ENCODE results near the gene MEX3B.

The MEX3B gene

DNA sequence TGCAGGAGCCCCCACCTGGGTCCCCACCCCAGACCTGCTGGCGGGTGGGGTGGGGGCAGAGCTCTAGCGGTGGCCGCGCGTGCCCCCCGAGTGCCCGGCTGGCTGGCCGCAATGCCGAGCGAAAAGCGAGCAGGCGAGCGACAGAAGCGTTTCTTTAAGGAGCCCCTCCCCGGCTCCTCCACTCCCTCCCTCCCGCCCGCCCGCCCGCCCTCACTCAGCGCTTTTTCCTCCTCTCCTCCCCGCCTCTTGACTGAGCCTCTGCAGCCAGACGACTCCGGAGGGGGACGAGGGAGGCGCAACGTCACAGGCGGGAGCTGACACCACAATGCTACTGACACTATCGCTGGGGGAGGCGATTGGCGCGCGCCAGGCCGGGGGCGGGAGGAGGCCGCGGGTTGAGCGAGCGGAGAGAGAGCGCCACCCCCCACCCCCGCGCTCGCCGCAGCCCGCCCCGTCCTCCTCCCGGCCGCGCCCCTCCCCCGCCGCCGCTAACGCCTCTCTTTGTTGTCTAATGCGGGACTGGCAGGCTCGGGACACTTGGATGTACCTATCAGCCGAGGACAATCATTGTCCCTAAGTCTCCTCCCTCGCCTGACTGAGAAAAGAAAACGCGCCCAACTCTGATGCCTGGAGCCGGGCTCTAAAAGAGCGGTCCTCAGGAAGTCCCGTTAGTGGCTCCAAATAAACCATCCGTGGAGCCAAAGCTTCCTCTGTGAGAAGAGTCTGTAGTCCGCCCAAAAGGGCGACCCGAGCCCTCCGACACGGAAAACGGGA is at the start of gene MEX3B:
MEX3B (minus strand) TSS at position 127 of the 774 bp plus-strand sequence. CDS start 313 bp downstream, outside the sequence.
- TF ChIP-seq, protein P1, sequence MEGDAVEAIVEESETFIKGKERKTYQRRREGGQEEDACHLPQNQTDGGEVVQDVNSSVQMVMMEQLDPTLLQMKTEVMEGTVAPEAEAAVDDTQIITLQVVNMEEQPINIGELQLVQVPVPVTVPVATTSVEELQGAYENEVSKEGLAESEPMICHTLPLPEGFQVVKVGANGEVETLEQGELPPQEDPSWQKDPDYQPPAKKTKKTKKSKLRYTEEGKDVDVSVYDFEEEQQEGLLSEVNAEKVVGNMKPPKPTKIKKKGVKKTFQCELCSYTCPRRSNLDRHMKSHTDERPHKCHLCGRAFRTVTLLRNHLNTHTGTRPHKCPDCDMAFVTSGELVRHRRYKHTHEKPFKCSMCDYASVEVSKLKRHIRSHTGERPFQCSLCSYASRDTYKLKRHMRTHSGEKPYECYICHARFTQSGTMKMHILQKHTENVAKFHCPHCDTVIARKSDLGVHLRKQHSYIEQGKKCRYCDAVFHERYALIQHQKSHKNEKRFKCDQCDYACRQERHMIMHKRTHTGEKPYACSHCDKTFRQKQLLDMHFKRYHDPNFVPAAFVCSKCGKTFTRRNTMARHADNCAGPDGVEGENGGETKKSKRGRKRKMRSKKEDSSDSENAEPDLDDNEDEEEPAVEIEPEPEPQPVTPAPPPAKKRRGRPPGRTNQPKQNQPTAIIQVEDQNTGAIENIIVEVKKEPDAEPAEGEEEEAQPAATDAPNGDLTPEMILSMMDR (IDR thresholded peaks at IDR 0.05; ENCODE audit: low read depth, low read length) = no peak
- peak; percentile 98 to 99 for DNase-seq (ENCODE audit: low read depth in 2 of 2)
- peak within 1 kb of the TSS; percentile 78 to 79 for H3K4me3 ChIP-seq (replicated peaks in 1 of 2; ENCODE audit: low read depth in 2 of 2, low read length in 2 of 2)

DNA sequence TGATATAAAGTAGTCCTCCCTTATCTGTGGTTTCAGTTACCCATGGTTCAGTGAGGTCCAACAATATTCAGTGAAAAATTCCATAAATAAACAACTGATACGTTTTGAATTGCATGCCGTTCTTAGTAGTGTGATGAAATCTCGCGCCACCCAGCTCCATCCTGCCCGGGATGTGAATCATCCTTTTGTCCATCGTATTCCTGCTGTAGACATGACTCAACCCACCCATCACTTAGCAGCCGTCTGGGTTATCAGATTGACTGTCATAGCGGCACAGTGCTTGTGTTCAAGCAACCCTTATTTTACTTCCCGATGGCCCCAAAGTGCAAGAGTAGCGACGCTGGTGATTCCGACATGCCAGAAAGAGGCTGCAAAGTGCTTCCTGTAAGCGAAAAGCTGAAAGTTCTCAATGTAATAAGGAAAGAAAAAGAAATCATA is 48.0 kb upstream of the MEX3B start:
- TF ChIP-seq, protein P1 (IDR thresholded peaks at IDR 0.05; ENCODE audit: low read depth, low read length) = no peak
- peak overlapping the region; percentile 12 to 38 for H3K4me3 ChIP-seq (replicated peaks in 1 of 2; ENCODE audit: low read depth in 2 of 2, low read length in 2 of 2)
- peak; percentile 88 to 97 for DNase-seq (ENCODE audit: low read depth in 2 of 2)

DNA sequence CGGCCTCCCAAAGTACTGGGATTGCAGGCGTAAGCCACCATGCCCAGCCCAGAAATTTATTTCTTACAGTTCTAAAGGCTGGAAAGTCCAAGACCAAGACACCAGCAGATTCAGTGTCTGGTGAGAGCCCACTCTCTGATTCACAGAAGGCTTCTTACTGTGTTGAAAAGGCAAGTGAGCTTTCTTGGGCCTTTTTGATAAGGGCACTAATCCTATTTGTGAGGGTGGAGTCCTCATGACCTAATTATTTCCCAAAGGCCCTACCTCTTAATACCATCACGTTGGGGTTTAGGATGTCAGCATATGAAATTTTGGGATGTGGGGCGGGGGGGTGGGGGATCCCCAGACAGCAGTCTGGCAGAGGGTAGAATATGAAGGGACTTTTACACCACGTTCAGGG is 47.5 kb upstream of the MEX3B start:
- H3K4me3 ChIP-seq (replicated peaks in 1 of 2; ENCODE audit: low read depth in 2 of 2, low read length in 2 of 2) = no peak overlapping the region
- TF ChIP-seq, protein P1 (IDR thresholded peaks at IDR 0.05; ENCODE audit: low read depth, low read length) = no peak

DNA sequence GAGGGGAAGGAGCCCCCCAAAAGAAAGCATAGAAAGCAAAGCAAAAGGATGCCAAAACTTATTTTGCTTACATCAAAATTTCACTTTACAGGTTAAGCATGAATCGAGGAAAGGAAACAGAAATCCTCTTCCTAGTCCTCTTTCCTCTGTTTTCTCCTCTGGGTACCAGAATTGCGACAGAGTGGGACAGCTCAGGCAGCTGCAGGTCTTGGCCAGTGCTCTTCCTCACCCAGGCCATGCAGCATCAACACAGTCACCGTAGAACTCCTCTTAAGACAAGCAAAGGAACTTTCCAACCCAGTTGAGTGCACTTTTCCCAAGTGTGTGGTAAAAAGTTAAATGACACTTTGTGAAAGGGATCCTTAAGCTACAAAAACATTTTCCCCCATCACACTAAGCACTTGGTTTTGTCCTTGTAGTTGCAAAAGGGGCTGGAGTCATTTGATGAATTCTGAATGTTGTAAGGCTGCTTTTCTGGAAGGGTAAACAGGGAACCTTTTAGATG is 45.9 kb upstream of the MEX3B start:
- peak in 1 of 2 donors; percentile 14 for DNase-seq (ENCODE audit: low read depth in 2 of 2)
- TF ChIP-seq, protein P1 (IDR thresholded peaks at IDR 0.05; ENCODE audit: low read depth, low read length) = no peak
- H3K4me3 ChIP-seq (replicated peaks in 1 of 2; ENCODE audit: low read depth in 2 of 2, low read length in 2 of 2) = no peak overlapping the region

More for the DNA sequence above, 47.5 kb upstream of the MEX3B start:
- DNase-seq (ENCODE audit: low read depth in 2 of 2) = no peak

DNA sequence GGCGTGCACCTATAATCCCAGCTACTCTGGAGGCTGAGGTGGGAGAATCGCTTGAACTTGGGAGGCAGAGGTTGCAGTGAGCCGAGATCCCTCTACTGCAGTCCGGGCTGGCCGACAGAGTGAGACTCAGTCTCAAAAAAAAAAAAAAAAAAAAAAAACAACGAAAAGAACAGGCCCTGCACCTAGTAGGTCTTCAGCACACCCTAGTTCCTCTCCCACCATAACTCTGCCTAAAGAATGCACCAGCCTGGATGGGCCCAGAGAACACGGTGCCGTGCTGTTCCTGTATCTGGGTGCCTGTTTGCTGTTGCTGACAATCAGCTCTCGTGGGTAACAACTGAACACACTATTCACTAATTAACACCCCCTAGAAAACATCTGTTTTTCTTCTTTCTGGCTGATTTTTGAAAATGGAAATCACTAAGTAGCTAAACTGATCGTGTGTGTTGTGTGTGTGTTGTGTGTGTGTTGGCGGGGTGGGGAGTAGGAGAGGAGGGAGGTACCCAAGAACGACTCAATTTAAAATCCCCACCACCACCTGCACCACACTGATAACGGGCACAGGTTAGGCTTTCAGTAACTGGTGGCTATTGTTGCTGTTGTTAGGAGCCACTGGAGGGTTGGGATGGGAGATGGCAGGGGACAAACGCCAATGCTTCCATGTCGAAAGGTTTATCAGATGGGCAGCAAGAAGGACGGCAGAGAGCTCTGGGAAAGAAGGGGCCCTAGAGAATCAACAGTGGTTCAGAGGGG is 40.6 kb upstream of the MEX3B start:
- H3K4me3 ChIP-seq (replicated peaks in 1 of 2; ENCODE audit: low read depth in 2 of 2, low read length in 2 of 2) = no peak overlapping the region
- TF ChIP-seq, protein P1 (IDR thresholded peaks at IDR 0.05; ENCODE audit: low read depth, low read length) = no peak
- DNase-seq (ENCODE audit: low read depth in 2 of 2) = no peak

DNA sequence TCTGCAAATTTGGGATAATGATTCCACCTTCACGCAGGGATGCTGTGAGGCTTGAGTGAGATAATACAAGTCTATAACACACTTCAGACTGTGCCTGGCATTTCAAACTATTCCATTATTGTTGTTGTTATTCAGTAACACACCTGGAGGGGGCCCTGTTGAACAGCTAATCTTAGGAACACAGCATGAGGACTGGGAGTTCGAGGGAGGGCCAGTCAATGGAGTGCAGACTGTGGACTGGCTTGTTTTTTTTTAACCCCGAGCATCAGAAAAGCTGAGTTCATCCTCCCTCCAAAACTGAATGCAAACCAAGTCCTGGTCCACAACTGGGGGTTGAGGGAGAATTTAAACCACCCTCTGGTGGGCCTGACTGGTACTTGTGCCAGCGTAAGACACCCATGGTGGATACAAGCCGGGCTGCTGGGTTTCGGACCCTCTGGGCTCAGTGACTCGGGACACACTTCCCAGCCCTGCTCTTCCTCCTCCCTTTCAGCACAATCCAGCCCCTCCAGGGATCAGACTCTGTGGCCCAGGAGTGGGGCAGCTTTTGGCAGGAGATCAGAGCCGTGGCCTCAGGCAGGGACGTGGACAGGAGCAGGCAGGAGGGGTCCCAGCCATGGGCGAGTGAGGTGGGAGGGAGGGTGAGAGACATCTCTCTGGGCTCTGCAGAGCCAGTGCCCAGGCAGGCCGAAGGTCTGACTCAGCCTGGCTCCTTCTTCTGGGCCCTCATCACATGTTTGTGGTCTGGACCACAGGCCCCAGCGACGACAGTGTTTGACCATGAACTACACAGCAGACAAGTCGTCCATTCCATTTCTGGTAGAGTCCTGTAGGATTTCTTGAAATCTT is 36.3 kb upstream of the MEX3B start:
- H3K4me3 ChIP-seq (replicated peaks in 1 of 2; ENCODE audit: low read depth in 2 of 2, low read length in 2 of 2) = no peak overlapping the region
- peak; percentile 74 to 76 for DNase-seq (ENCODE audit: low read depth in 2 of 2)
- TF ChIP-seq, protein P1 (IDR thresholded peaks at IDR 0.05; ENCODE audit: low read depth, low read length) = peak; percentile 15
